Measurements from ENCODE around the gene ZDHHC11. TPM values are rescaled to one million over a fixed set of nuclear protein-coding genes. Genes with fewer than 3 reads are reported as not detected.
"Not testable (repeated sequence)": the region's sequence is repeated elsewhere in the genome, so short reads cannot be mapped to it uniquely, and the experiment has no call there.

Gene ZDHHC11
- polyA plus RNA-seq, 4 donors = 4.9 to 40.5 (median 6.5) TPM

DNA sequence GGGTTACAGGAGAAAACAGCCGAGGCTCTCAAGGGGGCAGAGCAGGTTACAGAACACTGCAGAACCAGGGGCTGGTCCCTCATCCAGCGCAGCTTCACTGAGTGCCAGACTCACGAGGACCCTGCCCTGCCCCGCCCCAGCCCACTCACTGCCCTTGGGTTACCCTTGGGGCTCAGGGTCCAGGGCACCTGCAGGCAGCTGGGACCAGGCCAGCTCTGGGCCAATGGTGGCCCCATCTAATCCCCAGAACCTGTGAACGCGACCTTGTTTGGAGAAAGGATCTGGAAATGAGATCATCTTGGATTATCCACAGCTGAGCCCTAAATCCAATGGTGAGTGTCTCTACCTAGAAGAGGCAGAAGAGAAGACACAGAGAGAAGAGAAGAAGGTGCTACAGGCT, 72.4 kb downstream of the ZDHHC11 start:
- H3K36me3 ChIP-seq (ENCODE audit: control insufficient read depth in 3 of 3, insufficient read depth in 2 of 3, low read depth in 1 of 3, low read length in 3 of 3) = peaks cover 0 to 27% (median 0%) of the 10 kb centered on the region in 3 donors
- not testable (repeated sequence) for H3K4me3 ChIP-seq (ENCODE audit: low read depth in 1 of 3, low read length in 3 of 3); H3K9me3 ChIP-seq (ENCODE audit: control insufficient read depth in 2 of 2, insufficient read depth in 1 of 2, low read depth in 1 of 2, low read length in 1 of 2); DNase-seq; H3K27me3 ChIP-seq (ENCODE audit: control insufficient read depth in 3 of 3, insufficient read depth in 3 of 3, low read length in 3 of 3); FAIRE-seq; H3K27ac ChIP-seq (ENCODE audit: low read depth in 1 of 3, low read length in 2 of 3); H3K4me1 ChIP-seq (ENCODE audit: control insufficient read depth in 3 of 3, insufficient read depth in 2 of 3, low read depth in 1 of 3, low read length in 2 of 3)
- 89 to 92% methylated on average over 2 to 6 of the region's 6 CpGs; no CpG with 5 or more reads in 1 of the 3 donors for WGBS, 3 donors

GRCh38 chr5:777756-778161, 73.0 kb downstream of the ZDHHC11 start:
- no peaks in the 10 kb centered on the region for H3K9me3 ChIP-seq (ENCODE audit: control insufficient read depth in 2 of 2, insufficient read depth in 1 of 2, low read depth in 1 of 2, low read length in 1 of 2)
- peaks cover 0 to 28% (median 0%) of the 10 kb centered on the region in 3 donors for H3K36me3 ChIP-seq (ENCODE audit: control insufficient read depth in 3 of 3, insufficient read depth in 2 of 3, low read depth in 1 of 3, low read length in 3 of 3)
- H3K27ac ChIP-seq (ENCODE audit: low read depth in 1 of 3, low read length in 2 of 3) = no peak overlapping the region
- H3K27me3 ChIP-seq (ENCODE audit: control insufficient read depth in 3 of 3, insufficient read depth in 3 of 3, low read length in 3 of 3) = no peaks in the 10 kb centered on the region
- H3K4me3 ChIP-seq (ENCODE audit: low read depth in 1 of 3, low read length in 3 of 3) = no peak overlapping the region
- FAIRE-seq = no peak
- no peaks in the 10 kb centered on the region for H3K4me1 ChIP-seq (ENCODE audit: control insufficient read depth in 3 of 3, insufficient read depth in 2 of 3, low read depth in 1 of 3, low read length in 2 of 3)
- WGBS, 3 donors = 94 to 96% (median 95%) methylated on average over 18 to 36 of the region's 36 CpGs
- no peak for DNase-seq

- WGBS, 3 donors = 83 to 91% (median 91%) methylated on average over 42 of the region's 42 CpGs
- FAIRE-seq = no peak
- Histone ChIP-seq H3K9me3 (ENCODE audit: control insufficient read depth in 2 of 2, insufficient read depth in 1 of 2, low read depth in 1 of 2, low read length in 1 of 2) (no peaks in the 10 kb centered on the region), H3K4me3 (ENCODE audit: low read depth in 1 of 3, low read length in 3 of 3) (no peak overlapping the region), H3K36me3 (ENCODE audit: control insufficient read depth in 3 of 3, insufficient read depth in 2 of 3, low read depth in 1 of 3, low read length in 3 of 3) (peaks cover 0 to 28% (median 0%) of the 10 kb centered on the region in 3 donors), H3K27ac (ENCODE audit: low read depth in 1 of 3, low read length in 2 of 3) (no peak overlapping the region), H3K4me1 (ENCODE audit: control insufficient read depth in 3 of 3, insufficient read depth in 2 of 3, low read depth in 1 of 3, low read length in 2 of 3) (no peaks in the 10 kb centered on the region), H3K27me3 (ENCODE audit: control insufficient read depth in 3 of 3, insufficient read depth in 3 of 3, low read length in 3 of 3) (no peaks in the 10 kb centered on the region)
- DNase-seq = no peak
These were observed 73.7 kb downstream of the ZDHHC11 start for GRCh38 chr5:776862-777711.

- no peaks in the 10 kb centered on the region for H3K27me3 ChIP-seq (ENCODE audit: control insufficient read depth in 3 of 3, insufficient read depth in 3 of 3, low read length in 3 of 3)
- DNase-seq (no peak), FAIRE-seq (no peak)
- no peaks in the 10 kb centered on the region for H3K4me1 ChIP-seq (ENCODE audit: control insufficient read depth in 3 of 3, insufficient read depth in 2 of 3, low read depth in 1 of 3, low read length in 2 of 3)
- H3K4me3 ChIP-seq (ENCODE audit: low read depth in 1 of 3, low read length in 3 of 3) = no peak overlapping the region
- H3K9me3 ChIP-seq (ENCODE audit: control insufficient read depth in 2 of 2, insufficient read depth in 1 of 2, low read depth in 1 of 2, low read length in 1 of 2) = no peaks in the 10 kb centered on the region
- peaks cover 0 to 28% (median 0%) of the 10 kb centered on the region in 3 donors for H3K36me3 ChIP-seq (ENCODE audit: control insufficient read depth in 3 of 3, insufficient read depth in 2 of 3, low read depth in 1 of 3, low read length in 3 of 3)
- 89 to 94% (median 89%) methylated on average over 13 to 20 of the region's 20 CpGs for WGBS, 3 donors
- H3K27ac ChIP-seq (ENCODE audit: low read depth in 1 of 3, low read length in 2 of 3) = no peak overlapping the region
These were observed 74.6 kb downstream of the ZDHHC11 start for GRCh38 chr5:775961-776861.

DNA sequence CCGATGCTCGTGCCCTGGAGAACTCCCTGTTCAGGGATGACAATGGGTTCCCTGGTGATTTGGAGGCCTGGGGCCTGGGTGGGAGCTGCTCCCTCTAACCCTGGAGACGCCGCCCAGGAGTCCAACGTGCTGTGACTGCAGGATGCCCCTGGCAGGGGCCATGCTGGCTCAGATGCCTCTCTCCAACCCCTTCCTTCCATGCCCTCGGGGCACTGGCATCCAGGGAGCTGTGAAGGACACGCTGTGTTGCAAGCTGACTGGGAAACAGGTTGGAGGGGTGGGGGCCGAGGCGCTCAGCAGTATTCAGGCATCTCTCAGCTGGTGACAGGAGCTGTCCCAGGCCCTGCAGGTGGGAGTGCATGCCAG, 75.2 kb downstream of the ZDHHC11 start:
- WGBS, 3 donors = 78 to 91% (median 80%) methylated on average over 4 to 8 of the region's 9 CpGs
- not testable (repeated sequence) for H3K9me3 ChIP-seq (ENCODE audit: control insufficient read depth in 2 of 2, insufficient read depth in 1 of 2, low read depth in 1 of 2, low read length in 1 of 2); H3K27ac ChIP-seq (ENCODE audit: low read depth in 1 of 3, low read length in 2 of 3); H3K4me1 ChIP-seq (ENCODE audit: control insufficient read depth in 3 of 3, insufficient read depth in 2 of 3, low read depth in 1 of 3, low read length in 2 of 3); H3K4me3 ChIP-seq (ENCODE audit: low read depth in 1 of 3, low read length in 3 of 3); FAIRE-seq; DNase-seq; H3K27me3 ChIP-seq (ENCODE audit: control insufficient read depth in 3 of 3, insufficient read depth in 3 of 3, low read length in 3 of 3)
- peaks cover 0 to 28% (median 0%) of the 10 kb centered on the region in 3 donors for H3K36me3 ChIP-seq (ENCODE audit: control insufficient read depth in 3 of 3, insufficient read depth in 2 of 3, low read depth in 1 of 3, low read length in 3 of 3)

GRCh38 chr5:774854-775505, 75.8 kb downstream of the ZDHHC11 start:
- peaks cover 0 to 28% (median 0%) of the 10 kb centered on the region in 3 donors for H3K36me3 ChIP-seq (ENCODE audit: control insufficient read depth in 3 of 3, insufficient read depth in 2 of 3, low read depth in 1 of 3, low read length in 3 of 3)
- FAIRE-seq; H3K27ac ChIP-seq (ENCODE audit: low read depth in 1 of 3, low read length in 2 of 3); H3K4me3 ChIP-seq (ENCODE audit: low read depth in 1 of 3, low read length in 3 of 3); H3K4me1 ChIP-seq (ENCODE audit: control insufficient read depth in 3 of 3, insufficient read depth in 2 of 3, low read depth in 1 of 3, low read length in 2 of 3); DNase-seq; H3K27me3 ChIP-seq (ENCODE audit: control insufficient read depth in 3 of 3, insufficient read depth in 3 of 3, low read length in 3 of 3); H3K9me3 ChIP-seq (ENCODE audit: control insufficient read depth in 2 of 2, insufficient read depth in 1 of 2, low read depth in 1 of 2, low read length in 1 of 2): not testable (repeated sequence)
- 82 to 87% (median 85%) methylated on average over 15 to 18 of the region's 18 CpGs for WGBS, 3 donors

- WGBS, 3 donors = 81 to 85% (median 84%) methylated on average over 6 of the region's 6 CpGs
- H3K9me3 ChIP-seq (ENCODE audit: control insufficient read depth in 2 of 2, insufficient read depth in 1 of 2, low read depth in 1 of 2, low read length in 1 of 2); H3K27ac ChIP-seq (ENCODE audit: low read depth in 1 of 3, low read length in 2 of 3); H3K27me3 ChIP-seq (ENCODE audit: control insufficient read depth in 3 of 3, insufficient read depth in 3 of 3, low read length in 3 of 3); FAIRE-seq; H3K4me1 ChIP-seq (ENCODE audit: control insufficient read depth in 3 of 3, insufficient read depth in 2 of 3, low read depth in 1 of 3, low read length in 2 of 3); DNase-seq; H3K4me3 ChIP-seq (ENCODE audit: low read depth in 1 of 3, low read length in 3 of 3): not testable (repeated sequence)
- peaks cover 0 to 31% (median 0%) of the 10 kb centered on the region in 3 donors for H3K36me3 ChIP-seq (ENCODE audit: control insufficient read depth in 3 of 3, insufficient read depth in 2 of 3, low read depth in 1 of 3, low read length in 3 of 3)
These were observed 76.5 kb downstream of the ZDHHC11 start for GRCh38 chr5:774304-774703.

All from small intestine (tissue), 7 donors.